HepG2 (cell line): ENCODE data around the gene LRRC10B. TPM values are rescaled to one million over a fixed set of nuclear protein-coding genes. Genes with fewer than 3 reads are reported as not detected.

Source experiments
- CBX2 ChIP-seq, 2 experiments: fragments of 200-600 bp in 1 of 2; sonication (generic); formaldehyde crosslinking in 1 of 2; IDR thresholded peaks; 2 replicates each; pipeline versions ENCODE4 v1.7.0 to v1.8.1; 2018 to 2022; ENCODE audit warnings: low read depth in 2 of 2, low read length in 1 of 2, mild to moderate bottlenecking in 1 of 2, missing genetic modification reagents in 1 of 2
- GATA4 ChIP-seq: sonication (generic); IDR thresholded peaks from 2 replicates; pipeline ENCODE4 v1.6.1; 2016; ENCODE audit warnings: antibody characterized with exemption, low read depth, borderline replicate concordance
- HDAC2 ChIP-seq: sonication (generic); formaldehyde crosslinking; IDR thresholded peaks from 2 replicates; pipeline ENCODE4 v1.4.0; 2020; ENCODE audit warnings: missing genetic modification reagents
- HMG20B ChIP-seq: conservative IDR thresholded peaks from 2 replicates; pipeline ENCODE4 v1.6.1; 2016; ENCODE audit warnings: missing genetic modification reagents, missing compliant biosample characterization
- KDM3A ChIP-seq: IDR thresholded peaks from 2 replicates; pipeline ENCODE4 v1.6.1; 2018; ENCODE audit warnings: low read depth, missing compliant biosample characterization
- KLF13 ChIP-seq: sonication (generic); formaldehyde crosslinking; IDR thresholded peaks from 2 replicates; pipeline ENCODE4 v1.4.0; 2020; ENCODE audit warnings: mild to moderate bottlenecking, missing genetic modification reagents
- RFX3 ChIP-seq: IDR thresholded peaks from 2 replicates; pipeline ENCODE4 v1.6.1; 2016; ENCODE audit warnings: missing biosample characterization, missing genetic modification reagents
- TARDBP ChIP-seq: sonication (generic); formaldehyde crosslinking; IDR thresholded peaks from 2 replicates; pipeline ENCODE4 v1.8.0; 2022; ENCODE audit warnings: mild to moderate bottlenecking, missing genetic modification reagents
- TBX2 ChIP-seq: sonication (generic); formaldehyde crosslinking; IDR thresholded peaks from 2 replicates; pipeline ENCODE4 v1.5.0; 2020; ENCODE audit warnings: missing genetic modification reagents, mild to moderate bottlenecking, borderline replicate concordance
- ZBTB21 ChIP-seq: sonication (generic); formaldehyde crosslinking; IDR thresholded peaks from 2 replicates; pipeline ENCODE4 v1.4.0; 2020; ENCODE audit warnings: missing genetic modification reagents
- ZNF138 ChIP-seq: sonication (generic); formaldehyde crosslinking; IDR thresholded peaks from 2 replicates; pipeline ENCODE4 v1.5.0; 2020; ENCODE audit warnings: mild to moderate bottlenecking, low read depth, missing genetic modification reagents
- ZNF263 ChIP-seq: sonication (generic); formaldehyde crosslinking; IDR thresholded peaks from 2 replicates; pipeline ENCODE4 v1.4.0; 2020; ENCODE audit warnings: missing genetic modification reagents
- polyA plus RNA-seq, 8 experiments: library from polyadenylated mRNA; depleted of rRNA in 3 of 8; stranded (reverse) in 7 of 8; unstranded in 1 of 8; fragments of >200 nt; fragmentation: Illumina TruSeq in 4 of 8; extraction: Trizol in 4 of 8; gene quantifications; 2 replicates each; pipeline versions ENCODE4 v1.2.1 to v1.2.3, GENCODE V29; 2011 to 2016; ENCODE audit warnings: low read depth in 4 of 8, missing spikeins in 1 of 8, mixed read lengths in 1 of 8; ENCODE audit not compliant: insufficient read depth in 1 of 8
- total RNA-seq, 5 experiments: library from RNA; depleted of rRNA; stranded (reverse); fragments of >200 nt; fragmentation: Illumina TruSeq; extraction: Trizol; gene quantifications; 2 replicates each; pipeline ENCODE4 v1.2.3, GENCODE V29; 2016; ENCODE audit warnings: low read depth in 1 of 5
- TF ChIP-seq, protein P1 (sequence below): sonication (generic); formaldehyde crosslinking; IDR thresholded peaks from 2 replicates; pipeline ENCODE4 v1.8.1; 2023; ENCODE audit warnings: mild to moderate bottlenecking, inconsistent platforms, moderate library complexity, missing genetic modification reagents, borderline replicate concordance
- TF ChIP-seq, protein P2 (sequence below): sonication (generic); formaldehyde crosslinking; IDR thresholded peaks from 2 replicates; pipeline ENCODE4 v1.4.0; 2020; ENCODE audit warnings: mild to moderate bottlenecking, low read depth, missing genetic modification reagents
- TF ChIP-seq, protein P3 (sequence below): fragments of 450-650 bp; IDR thresholded peaks from 2 replicates; pipeline ENCODE4 v1.6.1; 2017; ENCODE audit warnings: mild to moderate bottlenecking
- TF ChIP-seq, protein P4 (sequence below): sonication (generic); formaldehyde crosslinking; IDR thresholded peaks from 2 replicates; pipeline ENCODE4 v1.4.0; 2020; ENCODE audit warnings: missing genetic modification reagents, borderline replicate concordance

LRRC10B gene
- total and polyA plus RNA-seq, 2 of the 13 experiments (the other 11 are each of a cell fraction or from before 2014, with no cell fraction given): not detected

DNA sequence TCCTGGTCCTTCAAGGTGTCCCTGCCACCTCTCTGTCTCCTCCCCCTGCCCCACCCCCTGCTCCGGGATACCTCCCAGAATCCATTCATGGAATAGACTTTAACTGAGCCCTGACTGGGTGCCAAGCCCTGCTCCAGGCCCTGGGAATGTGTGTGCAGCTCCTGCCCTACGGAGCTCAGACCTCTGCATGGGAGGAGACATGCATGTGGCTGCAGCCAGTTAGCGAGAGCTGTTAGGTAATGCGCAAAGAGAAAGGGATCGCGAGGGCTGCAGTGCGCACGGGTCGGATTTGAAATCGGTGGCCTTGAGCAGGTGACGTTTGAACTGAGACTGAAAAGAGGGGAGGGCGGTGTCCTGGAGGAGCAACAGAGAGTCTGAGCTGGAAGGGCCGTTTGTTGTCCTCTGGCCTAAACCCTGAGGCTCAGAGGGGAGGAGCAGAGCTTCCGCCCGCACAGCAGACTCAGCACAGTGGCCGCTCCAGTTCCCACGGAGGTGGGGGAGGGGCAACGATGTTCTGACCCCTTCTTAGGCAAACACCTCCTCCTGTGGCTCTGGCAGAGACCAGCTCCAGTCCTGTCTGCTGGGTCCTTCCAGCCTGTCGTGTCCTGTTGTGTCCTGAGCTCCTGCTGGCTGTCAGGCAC is 19.8 kb upstream of the LRRC10B start (continued):
- TF ChIP-seq ZBTB21 (CRISPR knock-in tag) (peak; percentile 57; the same call in 1 of the 2 replicates), TBX2 (CRISPR knock-in tag) (no peak; the same call in 1 of the 2 replicates), HMG20B (CRISPR knock-in tag) (0 out of 2 replicates have a peak, but pooled peaks have one; percentile 20), ZNF138 (no peak), KLF13 (CRISPR knock-in tag) (no peak), HDAC2 (CRISPR knock-in tag) (0 out of 2 replicates have a peak, but pooled peaks have one; percentile 50), TARDBP (CRISPR knock-in tag) (peak; percentile 80), CBX2 (IDR thresholded peaks at IDR 0.05; ENCODE audit: low read depth, low read length) (no peak), CBX2 (CRISPR knock-in tag; IDR thresholded peaks at IDR 0.05; ENCODE audit: low read depth) (no peak), GATA4 (no peak), ZNF263 (CRISPR knock-in tag) (peak; percentile 87), RFX3 (CRISPR knock-in tag) (no peak), KDM3A (no peak)
- TF ChIP-seq, protein P1, sequence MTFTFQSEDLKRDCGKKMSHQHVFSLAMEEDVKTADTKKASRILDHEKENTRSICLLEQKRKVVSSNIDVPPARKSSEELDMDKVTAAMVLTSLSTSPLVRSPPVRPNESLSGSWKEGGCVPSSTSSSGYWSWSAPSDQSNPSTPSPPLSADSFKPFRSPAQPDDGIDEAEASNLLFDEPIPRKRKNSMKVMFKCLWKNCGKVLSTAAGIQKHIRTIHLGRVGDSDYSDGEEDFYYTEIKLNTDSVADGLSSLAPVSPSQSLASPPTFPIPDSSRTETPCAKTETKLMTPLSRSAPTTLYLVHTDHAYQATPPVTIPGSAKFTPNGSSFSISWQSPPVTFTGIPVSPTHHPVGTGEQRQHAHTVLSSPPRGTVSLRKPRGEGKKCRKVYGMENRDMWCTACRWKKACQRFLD (CRISPR knock-in tag): no peak
- TF ChIP-seq, protein P2, sequence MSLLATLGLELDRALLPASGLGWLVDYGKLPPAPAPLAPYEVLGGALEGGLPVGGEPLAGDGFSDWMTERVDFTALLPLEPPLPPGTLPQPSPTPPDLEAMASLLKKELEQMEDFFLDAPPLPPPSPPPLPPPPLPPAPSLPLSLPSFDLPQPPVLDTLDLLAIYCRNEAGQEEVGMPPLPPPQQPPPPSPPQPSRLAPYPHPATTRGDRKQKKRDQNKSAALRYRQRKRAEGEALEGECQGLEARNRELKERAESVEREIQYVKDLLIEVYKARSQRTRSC (CRISPR knock-in tag): no peak
- TF ChIP-seq, protein P3, sequence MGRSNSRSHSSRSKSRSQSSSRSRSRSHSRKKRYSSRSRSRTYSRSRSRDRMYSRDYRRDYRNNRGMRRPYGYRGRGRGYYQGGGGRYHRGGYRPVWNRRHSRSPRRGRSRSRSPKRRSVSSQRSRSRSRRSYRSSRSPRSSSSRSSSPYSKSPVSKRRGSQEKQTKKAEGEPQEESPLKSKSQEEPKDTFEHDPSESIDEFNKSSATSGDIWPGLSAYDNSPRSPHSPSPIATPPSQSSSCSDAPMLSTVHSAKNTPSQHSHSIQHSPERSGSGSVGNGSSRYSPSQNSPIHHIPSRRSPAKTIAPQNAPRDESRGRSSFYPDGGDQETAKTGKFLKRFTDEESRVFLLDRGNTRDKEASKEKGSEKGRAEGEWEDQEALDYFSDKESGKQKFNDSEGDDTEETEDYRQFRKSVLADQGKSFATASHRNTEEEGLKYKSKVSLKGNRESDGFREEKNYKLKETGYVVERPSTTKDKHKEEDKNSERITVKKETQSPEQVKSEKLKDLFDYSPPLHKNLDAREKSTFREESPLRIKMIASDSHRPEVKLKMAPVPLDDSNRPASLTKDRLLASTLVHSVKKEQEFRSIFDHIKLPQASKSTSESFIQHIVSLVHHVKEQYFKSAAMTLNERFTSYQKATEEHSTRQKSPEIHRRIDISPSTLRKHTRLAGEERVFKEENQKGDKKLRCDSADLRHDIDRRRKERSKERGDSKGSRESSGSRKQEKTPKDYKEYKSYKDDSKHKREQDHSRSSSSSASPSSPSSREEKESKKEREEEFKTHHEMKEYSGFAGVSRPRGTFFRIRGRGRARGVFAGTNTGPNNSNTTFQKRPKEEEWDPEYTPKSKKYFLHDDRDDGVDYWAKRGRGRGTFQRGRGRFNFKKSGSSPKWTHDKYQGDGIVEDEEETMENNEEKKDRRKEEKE: no peak
- TF ChIP-seq, protein P4, sequence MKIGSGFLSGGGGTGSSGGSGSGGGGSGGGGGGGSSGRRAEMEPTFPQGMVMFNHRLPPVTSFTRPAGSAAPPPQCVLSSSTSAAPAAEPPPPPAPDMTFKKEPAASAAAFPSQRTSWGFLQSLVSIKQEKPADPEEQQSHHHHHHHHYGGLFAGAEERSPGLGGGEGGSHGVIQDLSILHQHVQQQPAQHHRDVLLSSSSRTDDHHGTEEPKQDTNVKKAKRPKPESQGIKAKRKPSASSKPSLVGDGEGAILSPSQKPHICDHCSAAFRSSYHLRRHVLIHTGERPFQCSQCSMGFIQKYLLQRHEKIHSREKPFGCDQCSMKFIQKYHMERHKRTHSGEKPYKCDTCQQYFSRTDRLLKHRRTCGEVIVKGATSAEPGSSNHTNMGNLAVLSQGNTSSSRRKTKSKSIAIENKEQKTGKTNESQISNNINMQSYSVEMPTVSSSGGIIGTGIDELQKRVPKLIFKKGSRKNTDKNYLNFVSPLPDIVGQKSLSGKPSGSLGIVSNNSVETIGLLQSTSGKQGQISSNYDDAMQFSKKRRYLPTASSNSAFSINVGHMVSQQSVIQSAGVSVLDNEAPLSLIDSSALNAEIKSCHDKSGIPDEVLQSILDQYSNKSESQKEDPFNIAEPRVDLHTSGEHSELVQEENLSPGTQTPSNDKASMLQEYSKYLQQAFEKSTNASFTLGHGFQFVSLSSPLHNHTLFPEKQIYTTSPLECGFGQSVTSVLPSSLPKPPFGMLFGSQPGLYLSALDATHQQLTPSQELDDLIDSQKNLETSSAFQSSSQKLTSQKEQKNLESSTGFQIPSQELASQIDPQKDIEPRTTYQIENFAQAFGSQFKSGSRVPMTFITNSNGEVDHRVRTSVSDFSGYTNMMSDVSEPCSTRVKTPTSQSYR: peak; percentile 98
